Measurements from ENCODE around the gene TRIM25. TPM values are rescaled to one million over a fixed set of nuclear protein-coding genes. Genes with fewer than 3 reads are reported as not detected.

The TRIM25 gene
- total and polyA plus RNA-seq, 2 experiments from 2014 or later: 7.3 to 13.8 TPM

- DNase-seq (ENCODE audit: low read depth in 1 of 2, low spot score in 1 of 2): no peak
- no peak for TF ChIP-seq CTCF (IDR thresholded peaks at IDR 0.05; ENCODE audit: low read depth, low read length)
- Histone ChIP-seq H3K27me3 (no peaks in the 10 kb centered on the region), H3K9me3 (ENCODE audit: low read depth) (no peaks in the 10 kb centered on the region), H3K4me1 (ENCODE audit: low read depth) (peaks cover 6% of the 10 kb centered on the region), H3K4me3 (no peak overlapping the region), H3K36me3 (no peaks in the 10 kb centered on the region), H3K27ac (no peak overlapping the region)
These were observed 15.0 kb downstream of the TRIM25 start for GRCh38 chr17:56898874-56899273.

GRCh38 chr17:56897646-56898424, 16.0 kb downstream of the TRIM25 start:
- TF ChIP-seq CTCF (IDR thresholded peaks at IDR 0.05; ENCODE audit: low read depth, low read length): no peak
- H3K4me1 ChIP-seq (ENCODE audit: low read depth): peaks cover 6% of the 10 kb centered on the region
- no peaks in the 10 kb centered on the region for H3K36me3 ChIP-seq
- no peaks in the 10 kb centered on the region for H3K9me3 ChIP-seq (ENCODE audit: low read depth)
- H3K27ac ChIP-seq: no peak overlapping the region
- H3K27me3 ChIP-seq: no peaks in the 10 kb centered on the region
- H3K4me3 ChIP-seq: no peak overlapping the region
- DNase-seq (ENCODE audit: low read depth in 1 of 2, low spot score in 1 of 2): no peak

- no peaks in the 10 kb centered on the region for H3K9me3 ChIP-seq (ENCODE audit: low read depth)
- no peaks in the 10 kb centered on the region for H3K36me3 ChIP-seq
- no peaks in the 10 kb centered on the region for H3K27me3 ChIP-seq
- no peak overlapping the region for H3K4me3 ChIP-seq
- H3K4me1 ChIP-seq (ENCODE audit: low read depth): peaks cover 6% of the 10 kb centered on the region
- no peak overlapping the region for H3K27ac ChIP-seq
- no peak for TF ChIP-seq CTCF (IDR thresholded peaks at IDR 0.05; ENCODE audit: low read depth, low read length)
- no peak for DNase-seq (ENCODE audit: low read depth in 1 of 2, low spot score in 1 of 2)
These were observed 16.9 kb downstream of the TRIM25 start for GRCh38 chr17:56896968-56897359.

- H3K9me3 ChIP-seq (ENCODE audit: low read depth): no peaks in the 10 kb centered on the region
- H3K36me3 ChIP-seq: no peaks in the 10 kb centered on the region
- TF ChIP-seq CTCF (IDR thresholded peaks at IDR 0.05; ENCODE audit: low read depth, low read length): no peak
- H3K27me3 ChIP-seq: no peaks in the 10 kb centered on the region
- H3K27ac ChIP-seq: no peak overlapping the region
- peaks cover 3% of the 10 kb centered on the region for H3K4me1 ChIP-seq (ENCODE audit: low read depth)
- H3K4me3 ChIP-seq: no peak overlapping the region
- DNase-seq (ENCODE audit: low read depth in 1 of 2, low spot score in 1 of 2): no peak
These were observed 17.5 kb downstream of the TRIM25 start for GRCh38 chr17:56896217-56896967.

- no peaks in the 10 kb centered on the region for H3K27me3 ChIP-seq
- no peak for TF ChIP-seq CTCF (IDR thresholded peaks at IDR 0.05; ENCODE audit: low read depth, low read length)
- H3K36me3 ChIP-seq: no peaks in the 10 kb centered on the region
- H3K27ac ChIP-seq: no peak overlapping the region
- DNase-seq (ENCODE audit: low read depth in 1 of 2, low spot score in 1 of 2): no peak
- no peak overlapping the region for H3K4me3 ChIP-seq
- no peaks in the 10 kb centered on the region for H3K9me3 ChIP-seq (ENCODE audit: low read depth)
- H3K4me1 ChIP-seq (ENCODE audit: low read depth): peaks cover 3% of the 10 kb centered on the region
These were observed 18.9 kb downstream of the TRIM25 start for GRCh38 chr17:56894859-56895455.
